Thyroid gland (tissue), 4 donors: ENCODE data around the gene CKS1B. TPM values are rescaled to one million over a fixed set of nuclear protein-coding genes. Genes with fewer than 3 reads are reported as not detected.
A peak's percentile ranks its signal among the peaks of the same experiment; 100 is the strongest.

Experiments used
- DNase-seq, 2 donors: peaks; one replicate each; pipeline ENCODE4 v3.0.0-alpha.2; 2019
- H3K27ac ChIP-seq, 3 donors: fragments of 200-600 bp; sonication (generic); 1 replicate in 2 of 3; 2 replicates in 1 of 3; pipeline ENCODE4 v1.5.1; 2016 to 2019; ENCODE audit warnings: mild to moderate bottlenecking in 1 of 3, moderate library complexity in 1 of 3
- H3K27me3 ChIP-seq: fragments of 200-600 bp; sonication (generic); one replicate; pipeline ENCODE4 v1.5.1; 2019
- H3K36me3 ChIP-seq, 2 donors: fragments of 200-600 bp; sonication (generic); one replicate each; pipeline ENCODE4 v1.5.1; 2016 to 2019
- H3K4me1 ChIP-seq, 2 donors: fragments of 200-600 bp; sonication (generic); one replicate each; pipeline ENCODE4 v1.5.1; 2017 to 2019
- H3K4me3 ChIP-seq, 3 donors: fragments of 200-600 bp; sonication (generic); replicated peaks in 1 of 3; 1 replicate in 2 of 3; 2 replicates in 1 of 3; pipeline ENCODE4 v1.5.1; 2016; ENCODE audit warnings: mild to moderate bottlenecking in 1 of 3
- H3K9me3 ChIP-seq: fragments of 200-600 bp; sonication (generic); one replicate; pipeline ENCODE4 v1.5.1; 2017
- POLR2A ChIP-seq, 2 donors: fragments of 450-650 bp; IDR thresholded peaks; one replicate each; pipeline ENCODE4 v1.6.1; 2017; ENCODE audit warnings: antibody characterized with exemption in 2 of 2, mild to moderate bottlenecking in 2 of 2, moderate library complexity in 1 of 2
- WGBS, 2 donors: methylation state at CpG; one replicate each; pipeline ENCODE4 v1.1.5; 2017; 5-methylcytosine and 5-hydroxymethylcytosine counted together
- intact Hi-C: fragments of 100-400 bp; cut with DNase I; formaldehyde crosslinking; loops from one replicate; pipeline ENCODE4 v1.15.1; 2023
- total RNA-seq, 4 donors: library from RNA; depleted of rRNA; stranded (reverse); fragments of >200 nt; gene quantifications; one replicate each; pipeline ENCODE4 v1.2.3, GENCODE V29; 2016
- TF ChIP-seq, protein P1 (sequence below), 6 experiments: fragments of 200-600 bp in 3 of 6; fragments of 450-650 bp in 3 of 6; sonication (generic) in 3 of 6; IDR thresholded peaks; one replicate each; pipeline ENCODE4 v1.5.1; 2016 to 2019; ENCODE audit warnings: antibody characterized with exemption in 6 of 6, mild to moderate bottlenecking in 2 of 6, inconsistent platforms in 1 of 6, moderate library complexity in 1 of 6

CKS1B gene
- total RNA-seq, 4 donors from 2014 or later = 14.3 to 29.5 (median 22.6) TPM

DNA sequence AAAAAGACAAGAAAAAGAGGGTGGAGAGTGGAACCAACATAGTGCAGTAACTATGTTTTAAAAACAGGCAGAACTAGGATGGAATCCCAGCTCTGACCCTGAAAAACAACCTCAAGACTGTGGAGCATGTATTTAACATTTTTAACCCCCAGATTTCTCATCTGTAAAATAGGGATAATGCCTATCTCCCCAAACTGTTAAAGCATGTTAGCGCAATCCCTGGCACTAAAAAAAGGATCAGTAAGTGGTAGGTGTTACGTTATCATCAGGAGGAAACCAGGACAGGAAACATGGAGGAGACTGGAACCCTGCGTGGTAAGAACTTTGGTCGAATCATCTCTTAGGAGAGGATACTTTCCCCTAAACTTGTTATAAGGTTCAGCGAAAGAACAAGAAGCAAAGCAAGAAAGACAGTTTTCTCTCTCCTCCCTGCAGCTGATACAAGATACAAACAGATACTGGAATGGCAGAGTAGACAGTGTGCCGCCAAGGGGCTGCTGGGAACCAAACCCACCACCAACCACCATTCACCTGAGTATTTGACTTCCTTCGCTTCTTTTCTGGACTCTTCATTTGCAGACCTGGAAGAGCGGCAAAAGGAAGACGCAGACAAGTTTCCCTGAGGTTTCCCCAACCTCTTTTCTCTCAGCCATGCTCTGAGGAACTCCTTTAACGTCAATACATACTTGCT is 13.9 kb upstream of the CKS1B start:
- Histone ChIP-seq H3K36me3 (peaks cover 6 to 14% of the 10 kb centered on the region in 2 donors), H3K4me1 (peaks cover 47 to 55% of the 10 kb centered on the region in 2 donors), H3K9me3 (no peaks in the 10 kb centered on the region), H3K4me3 (peak overlapping the region in 2 of 3 donors; percentile 30 to 69), H3K27me3 (no peaks in the 10 kb centered on the region), H3K27ac (peak overlapping the region in 2 of 3 donors; percentile 94 to 97)
- no peak for DNase-seq
- intact Hi-C loops = loop anchor here (5.0 kb wide), 1 partner anchor 37 kb away; no protein-coding TSS in a partner anchor
- 43 to 44% methylated on average over 10 of the region's 10 CpGs for WGBS, 2 donors
- TF ChIP-seq POLR2A (IDR thresholded peaks at IDR 0.05) = no peak
- TF ChIP-seq, protein P1, sequence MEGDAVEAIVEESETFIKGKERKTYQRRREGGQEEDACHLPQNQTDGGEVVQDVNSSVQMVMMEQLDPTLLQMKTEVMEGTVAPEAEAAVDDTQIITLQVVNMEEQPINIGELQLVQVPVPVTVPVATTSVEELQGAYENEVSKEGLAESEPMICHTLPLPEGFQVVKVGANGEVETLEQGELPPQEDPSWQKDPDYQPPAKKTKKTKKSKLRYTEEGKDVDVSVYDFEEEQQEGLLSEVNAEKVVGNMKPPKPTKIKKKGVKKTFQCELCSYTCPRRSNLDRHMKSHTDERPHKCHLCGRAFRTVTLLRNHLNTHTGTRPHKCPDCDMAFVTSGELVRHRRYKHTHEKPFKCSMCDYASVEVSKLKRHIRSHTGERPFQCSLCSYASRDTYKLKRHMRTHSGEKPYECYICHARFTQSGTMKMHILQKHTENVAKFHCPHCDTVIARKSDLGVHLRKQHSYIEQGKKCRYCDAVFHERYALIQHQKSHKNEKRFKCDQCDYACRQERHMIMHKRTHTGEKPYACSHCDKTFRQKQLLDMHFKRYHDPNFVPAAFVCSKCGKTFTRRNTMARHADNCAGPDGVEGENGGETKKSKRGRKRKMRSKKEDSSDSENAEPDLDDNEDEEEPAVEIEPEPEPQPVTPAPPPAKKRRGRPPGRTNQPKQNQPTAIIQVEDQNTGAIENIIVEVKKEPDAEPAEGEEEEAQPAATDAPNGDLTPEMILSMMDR (IDR thresholded peaks at IDR 0.05) = no peak

DNA sequence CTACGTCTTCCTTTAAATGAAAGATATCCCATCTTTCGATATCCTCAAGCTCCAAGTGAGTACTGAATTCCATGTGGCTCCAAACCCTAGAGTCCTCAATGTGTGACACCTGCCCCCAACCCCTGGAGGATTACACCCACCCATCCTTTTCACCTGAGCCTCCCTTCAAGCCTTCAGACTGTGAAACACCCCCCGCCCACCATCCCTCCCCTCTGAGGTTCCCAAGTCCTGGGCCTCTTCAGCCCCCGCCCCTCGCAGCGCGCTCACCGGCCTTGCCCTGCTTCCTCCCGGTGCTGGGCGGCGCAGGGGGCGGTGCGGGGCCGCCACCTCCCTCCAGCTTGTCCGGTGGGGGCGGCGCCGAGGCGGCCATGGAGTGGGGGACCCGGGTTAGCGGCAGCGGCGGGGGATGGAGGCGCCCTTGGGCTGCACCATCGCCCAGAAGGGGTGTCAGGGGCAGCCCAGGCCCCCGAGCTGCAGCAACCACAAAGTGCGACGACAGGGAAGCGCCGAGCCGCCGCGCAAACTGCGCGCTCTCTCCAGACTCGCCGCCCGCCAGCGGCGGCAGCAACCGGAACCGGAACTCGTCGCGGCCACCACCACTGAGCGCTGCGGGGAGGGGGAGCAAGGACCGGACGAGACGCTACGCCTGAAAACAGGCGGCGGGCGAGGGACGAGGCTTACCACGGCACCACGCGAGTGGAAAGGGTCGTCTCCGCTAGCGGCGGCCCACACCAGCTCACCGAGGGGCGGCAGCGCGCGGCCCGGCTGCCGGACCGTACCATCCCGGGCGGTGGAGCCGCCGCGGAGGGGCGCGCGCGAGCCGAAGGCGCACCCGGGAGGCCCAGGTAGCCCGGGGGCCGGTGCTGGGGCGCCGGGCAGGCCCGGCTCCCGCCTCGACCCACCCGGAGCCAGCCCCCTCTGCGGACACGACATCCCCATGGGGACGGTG is 13.0 kb upstream of the CKS1B start, which contains the start of gene PYGO2:
TSS of gene PYGO2 (minus strand) at position 576 of the 949 bp plus-strand sequence. CDS start at position 370, 206 bp downstream.
- Histone ChIP-seq H3K4me3 (peak within 1 kb of the TSS; percentile 30 to 91 (median 69)), H3K27me3 (no peaks in the 10 kb centered on the region), H3K27ac (peak within 1 kb of the TSS; percentile 94 to 100 (median 97)), H3K9me3 (no peaks in the 10 kb centered on the region), H3K4me1 (peaks cover 42 to 51% of the 10 kb centered on the region in 2 donors), H3K36me3 (peaks cover 15 to 21% of the 10 kb centered on the region in 2 donors)
- DNase-seq = peak; percentile 82 to 86
- intact Hi-C loops = loop anchor here (5.0 kb wide), 1 partner anchor 36 kb away; no protein-coding TSS in a partner anchor
- WGBS, 2 donors = 1 to 2% methylated on average over 13 to 39 of the region's 93 CpGs
- TF ChIP-seq, protein P1 (IDR thresholded peaks at IDR 0.05) = peak in 4 of 6 experiments; percentile 36 to 86 (median 70)
- TF ChIP-seq POLR2A (IDR thresholded peaks at IDR 0.05) = peak in 1 of 2 donors; percentile 80

DNA sequence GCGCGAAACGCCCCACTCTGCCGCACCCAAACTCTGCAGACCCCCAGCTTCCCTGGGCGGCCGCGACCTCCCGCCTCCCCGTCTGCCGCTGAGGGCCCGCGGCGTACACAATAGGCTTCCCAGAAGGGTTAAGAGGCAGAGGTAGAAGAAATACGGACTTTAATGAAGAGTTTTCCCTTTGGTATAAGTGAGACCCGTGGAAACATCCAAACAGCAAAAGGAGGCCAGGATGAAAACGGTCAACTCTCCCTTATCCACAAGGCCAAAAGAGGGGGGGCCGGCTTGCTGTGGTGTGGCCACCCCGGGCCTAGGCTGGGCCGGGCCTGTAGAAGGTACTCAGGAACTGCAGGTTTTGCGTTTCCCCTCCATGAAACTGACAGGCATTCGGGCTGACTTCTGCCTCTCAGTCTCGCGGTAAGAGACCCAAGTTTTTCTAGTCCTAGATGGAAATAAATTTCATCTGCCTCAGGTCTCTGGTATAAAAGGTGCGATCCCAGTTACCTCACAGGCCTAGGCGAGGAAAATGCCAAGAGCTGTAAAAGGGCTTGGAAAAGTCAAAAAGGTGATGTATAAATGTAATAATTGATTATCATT is 12.2 kb upstream of the CKS1B start:
- Histone ChIP-seq H3K4me3 (peak overlapping the region; percentile 30 to 91 (median 69)), H3K27ac (peak overlapping the region; percentile 94 to 100 (median 97)), H3K36me3 (peaks cover 21 to 23% of the 10 kb centered on the region in 2 donors), H3K9me3 (no peaks in the 10 kb centered on the region), H3K4me1 (peaks cover 34 to 43% of the 10 kb centered on the region in 2 donors), H3K27me3 (no peaks in the 10 kb centered on the region)
- peak; percentile 44 to 52 for DNase-seq
- intact Hi-C loops = loop anchor here (5.0 kb wide), 1 partner anchor 35 kb away; no protein-coding TSS in a partner anchor
- TF ChIP-seq, protein P1 (IDR thresholded peaks at IDR 0.05) = no peak
- TF ChIP-seq POLR2A (IDR thresholded peaks at IDR 0.05) = no peak
- 3 to 5% methylated on average over 21 to 22 of the region's 25 CpGs for WGBS, 2 donors

DNA sequence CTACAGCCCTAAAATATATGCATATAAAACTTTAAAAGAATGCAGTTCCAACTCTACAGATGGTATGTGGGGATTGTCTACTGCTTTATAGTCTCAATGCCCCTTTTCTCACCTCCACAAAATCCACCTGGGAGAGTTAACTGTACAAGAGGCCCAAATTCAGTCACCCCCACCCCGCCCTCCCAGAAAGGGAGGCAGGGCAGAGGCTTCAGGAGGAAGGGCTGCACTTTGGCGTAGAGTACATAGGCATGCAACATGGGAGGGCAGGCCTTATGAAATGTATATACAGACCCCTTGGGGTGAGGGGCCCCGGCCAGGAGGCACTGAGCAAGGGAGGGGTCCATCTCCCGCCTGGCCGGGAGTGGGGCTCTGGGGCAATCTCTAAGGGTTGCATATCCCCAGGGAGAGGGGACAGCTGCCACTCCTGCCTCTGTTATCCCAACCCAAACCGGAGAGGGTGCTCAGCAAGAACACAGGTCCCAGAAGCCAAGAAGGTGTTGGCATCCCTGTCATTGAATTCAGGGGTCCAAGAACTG is 11.6 kb upstream of the CKS1B start:
- Histone ChIP-seq H3K9me3 (no peaks in the 10 kb centered on the region), H3K4me3 (peak overlapping the region in 1 of 3 donors; percentile 69), H3K27me3 (no peaks in the 10 kb centered on the region), H3K4me1 (peaks cover 31 to 37% of the 10 kb centered on the region in 2 donors), H3K36me3 (peaks cover 27 to 29% of the 10 kb centered on the region in 2 donors), H3K27ac (peak overlapping the region in 1 of 3 donors; percentile 94)
- intact Hi-C loops = loop anchor here (5.0 kb wide), 1 partner anchor 34 kb away; no protein-coding TSS in a partner anchor
- TF ChIP-seq POLR2A (IDR thresholded peaks at IDR 0.05) = no peak
- TF ChIP-seq, protein P1 (IDR thresholded peaks at IDR 0.05) = no peak
- DNase-seq = no peak
- 65 to 66% methylated on average over 6 of the region's 6 CpGs for WGBS, 2 donors
